Measurements from ENCODE around the gene RNF150.

Gene RNF150

GRCh38 chr4:141021397-141022110, 111.7 kb downstream of the RNF150 start:
- no peak for DNase-seq

- no peak for DNase-seq
These were observed 112.4 kb downstream of the RNF150 start for GRCh38 chr4:141020801-141021261.

DNA sequence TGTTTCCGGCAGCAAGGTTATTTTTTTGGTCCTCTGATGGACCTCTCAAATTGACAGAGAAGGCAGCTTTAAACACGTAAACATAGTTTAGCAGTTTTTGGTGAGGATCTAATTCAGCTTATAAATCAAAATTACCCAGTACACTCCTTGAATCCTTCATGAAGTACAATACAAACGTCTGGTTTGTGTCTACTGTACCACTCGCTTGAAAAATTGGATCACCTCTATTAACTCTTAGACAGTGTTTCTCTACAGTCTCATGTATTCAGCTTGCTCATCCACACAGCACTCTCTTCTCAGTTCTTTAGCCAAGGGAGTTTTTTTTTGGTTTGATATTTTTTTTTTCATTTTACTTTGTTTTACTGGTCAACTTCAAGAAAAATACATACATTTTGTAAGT, 113.5 kb downstream of the RNF150 start:
- DNase-seq: no peak

- DNase-seq: no peak
These were observed 117.0 kb downstream of the RNF150 start for GRCh38 chr4:141016117-141016798.

DNA sequence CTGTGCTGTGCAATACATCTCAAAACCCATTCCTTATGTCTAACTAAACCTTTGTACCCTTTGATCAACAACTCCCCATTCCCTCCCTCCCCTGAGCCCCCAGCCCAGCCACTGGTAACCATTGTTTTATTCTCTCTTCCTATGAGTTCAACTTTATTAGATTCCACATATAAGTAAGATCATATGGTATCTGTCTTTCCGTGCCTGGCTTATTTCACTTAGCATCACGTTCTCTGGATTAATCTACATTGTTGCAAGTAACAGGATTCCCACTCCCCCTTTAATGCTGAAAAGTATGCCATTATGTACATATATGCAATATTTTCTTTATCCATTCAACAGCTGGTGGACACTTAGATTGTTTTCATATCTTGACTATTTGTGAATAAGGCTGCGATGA, 119.4 kb downstream of the RNF150 start:
- DNase-seq: no peak

- no peak for DNase-seq
These were observed 121.4 kb downstream of the RNF150 start for GRCh38 chr4:141011901-141012315.

DNA sequence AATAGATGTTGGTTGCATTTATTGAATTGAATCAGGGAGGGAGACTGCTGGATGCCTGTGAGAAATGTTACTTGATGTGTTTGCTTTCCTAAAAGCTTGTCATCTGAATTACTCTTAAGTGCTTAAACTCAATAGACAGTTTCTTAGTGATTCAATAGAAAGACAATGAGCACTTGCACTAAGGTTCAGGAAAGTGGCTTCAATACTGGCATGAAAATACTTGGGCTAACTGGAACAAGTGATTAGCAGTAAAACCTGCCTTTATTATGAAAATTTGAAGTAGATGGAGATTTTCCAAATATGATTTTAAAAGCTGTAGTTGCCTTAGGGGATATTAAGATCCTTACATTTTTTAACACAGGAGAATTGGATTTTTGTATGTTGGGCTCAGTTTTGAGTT, 123.3 kb downstream of the RNF150 start:
- DNase-seq: no peak

- DNase-seq: no peak
These were observed 124.1 kb downstream of the RNF150 start for GRCh38 chr4:141009129-141009528.

- DNase-seq: no peak
These were observed 126.9 kb downstream of the RNF150 start for GRCh38 chr4:141006242-141006802.

GRCh38 chr4:141004823-141005222, 128.4 kb downstream of the RNF150 start:
- no peak for DNase-seq

GRCh38 chr4:141003193-141003592, 130.1 kb downstream of the RNF150 start:
- DNase-seq: no peak

- DNase-seq: no peak
These were observed 130.9 kb downstream of the RNF150 start for GRCh38 chr4:141002323-141002805.

DNA sequence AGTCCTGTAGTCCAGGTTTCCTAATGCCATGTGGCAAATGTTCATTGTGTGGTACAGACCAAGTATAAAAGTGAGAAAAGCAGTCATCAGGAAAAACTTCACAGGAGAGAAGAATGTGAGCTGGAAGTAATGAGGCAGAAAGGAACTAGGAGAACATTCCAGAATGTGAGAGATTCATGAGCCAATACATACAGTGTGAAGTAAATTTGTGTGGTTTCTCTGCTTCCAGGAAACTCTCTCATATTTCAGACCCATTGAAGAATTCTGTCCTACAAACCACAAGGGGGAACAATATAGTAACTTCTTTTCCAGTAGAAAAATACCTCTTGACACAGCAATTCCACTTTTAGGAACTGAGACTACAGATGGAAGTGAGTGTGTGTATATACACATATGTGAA, 136.5 kb downstream of the RNF150 start:
- DNase-seq: no peak

- DNase-seq: no peak
These were observed 138.2 kb downstream of the RNF150 start for GRCh38 chr4:140995058-140995457.

DNA sequence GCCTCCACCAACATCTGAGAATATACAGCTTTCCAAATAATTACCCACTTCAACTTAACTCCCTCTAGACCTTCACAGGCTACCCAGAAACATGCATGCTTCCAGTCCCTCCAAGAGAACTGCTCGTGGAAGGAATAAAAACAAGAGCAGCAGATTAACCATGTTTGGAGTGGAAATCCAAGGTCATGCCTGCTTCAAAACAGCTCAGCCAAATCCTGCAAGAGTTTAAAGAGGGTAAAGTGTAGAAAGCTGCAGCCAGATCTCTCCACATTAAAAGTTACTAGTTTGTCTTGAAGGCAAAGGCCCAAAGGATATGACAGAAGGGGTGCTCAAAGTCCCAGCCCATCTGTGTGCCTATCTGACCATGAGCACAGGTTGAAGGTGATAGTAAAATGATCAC, 139.3 kb downstream of the RNF150 start:
- no peak for DNase-seq

DNA sequence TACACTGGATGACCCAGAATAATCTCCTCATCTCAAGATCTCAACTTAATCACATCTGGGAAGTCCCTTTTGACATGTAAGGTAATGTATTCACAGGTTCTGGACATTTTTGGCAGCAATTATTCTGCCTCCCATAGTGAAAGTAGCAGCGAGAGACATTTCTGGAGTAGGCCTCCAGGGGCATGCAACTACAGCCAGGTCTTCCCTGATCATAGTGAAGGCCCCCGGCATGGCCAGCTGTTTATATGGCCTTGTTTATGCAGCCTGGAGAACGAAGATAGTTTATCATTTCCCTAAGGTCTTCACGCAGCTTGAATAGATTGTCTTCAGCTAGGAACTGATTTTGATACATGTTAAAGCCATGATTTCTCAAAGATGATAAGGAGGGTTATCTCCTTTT, 139.9 kb downstream of the RNF150 start:
- no peak for DNase-seq

DNA sequence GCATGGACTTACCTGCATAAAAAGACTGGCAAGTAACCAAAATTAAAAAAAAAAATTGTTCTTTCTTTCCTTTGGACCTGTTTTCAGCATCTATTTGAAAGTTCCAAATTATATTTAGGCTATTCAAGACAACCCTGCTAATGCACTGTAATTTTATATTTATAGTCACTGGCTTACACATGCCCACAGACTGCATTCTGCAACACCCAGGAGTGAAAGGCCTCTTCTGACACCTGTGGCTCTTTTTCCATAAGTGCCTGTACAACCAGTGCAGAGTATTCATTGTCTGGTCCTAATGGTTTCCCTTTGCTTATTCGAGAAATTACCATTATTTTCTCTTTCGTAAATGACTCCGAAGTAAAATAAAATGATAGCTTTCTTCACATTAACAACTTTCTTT, 143.3 kb downstream of the RNF150 start:
- DNase-seq: no peak

GRCh38 chr4:140986045-140986444, 147.2 kb downstream of the RNF150 start:
- no peak for DNase-seq

DNA sequence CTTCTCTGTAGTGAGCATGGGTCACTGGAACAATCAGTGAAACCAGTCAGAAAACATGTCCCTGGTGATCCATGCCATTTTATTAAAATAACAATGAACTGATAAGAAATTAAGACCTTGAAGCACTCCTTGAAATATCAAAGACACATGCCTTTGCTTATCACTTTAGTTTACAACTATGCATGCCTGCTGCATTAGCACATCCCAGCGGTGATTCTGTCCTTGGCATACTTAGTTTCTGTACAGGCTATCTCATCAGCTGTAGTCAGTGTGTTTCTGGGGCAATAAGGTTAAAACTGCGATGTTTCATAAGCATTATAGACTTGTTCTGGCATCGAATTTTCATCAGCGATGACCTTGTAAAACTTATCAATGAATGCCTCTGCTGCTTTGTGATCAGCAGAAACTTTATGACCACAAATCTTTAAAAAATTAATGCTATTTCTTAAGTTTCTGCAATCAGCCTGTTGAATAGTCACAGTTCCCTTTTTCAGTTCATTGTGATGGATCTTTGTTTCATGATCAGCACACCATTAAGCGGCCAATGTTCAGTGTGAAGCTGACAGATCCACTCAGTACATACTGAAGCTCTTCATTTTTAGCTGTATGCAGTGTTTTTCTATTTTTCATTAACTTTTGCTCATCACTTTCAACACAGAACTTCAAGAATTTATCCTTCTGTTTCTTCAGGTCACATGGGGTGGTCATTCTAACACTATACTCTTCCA, 150.5 kb downstream of the RNF150 start:
- no peak for DNase-seq

- no peak for DNase-seq
These were observed 152.7 kb downstream of the RNF150 start for GRCh38 chr4:140980426-140981200.

DNA sequence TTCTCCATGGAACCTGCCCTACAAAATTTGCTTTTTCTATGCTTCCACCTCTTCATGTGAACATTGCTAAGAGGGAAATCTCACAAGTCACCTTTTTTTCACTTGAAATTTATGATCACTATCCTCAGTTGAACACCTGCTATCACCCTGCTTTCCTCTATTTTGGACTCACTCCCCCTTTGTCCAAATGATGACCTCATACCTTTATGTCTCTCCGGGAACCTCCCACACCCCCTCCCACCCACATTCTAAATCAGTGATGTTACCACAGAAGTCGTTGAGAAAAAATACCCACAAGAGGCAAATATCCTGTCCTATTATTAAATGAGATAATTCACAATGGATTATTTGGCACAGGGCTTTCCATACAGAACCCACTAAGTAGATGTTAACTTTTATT, 156.5 kb downstream of the RNF150 start:
- no peak for DNase-seq

DNA sequence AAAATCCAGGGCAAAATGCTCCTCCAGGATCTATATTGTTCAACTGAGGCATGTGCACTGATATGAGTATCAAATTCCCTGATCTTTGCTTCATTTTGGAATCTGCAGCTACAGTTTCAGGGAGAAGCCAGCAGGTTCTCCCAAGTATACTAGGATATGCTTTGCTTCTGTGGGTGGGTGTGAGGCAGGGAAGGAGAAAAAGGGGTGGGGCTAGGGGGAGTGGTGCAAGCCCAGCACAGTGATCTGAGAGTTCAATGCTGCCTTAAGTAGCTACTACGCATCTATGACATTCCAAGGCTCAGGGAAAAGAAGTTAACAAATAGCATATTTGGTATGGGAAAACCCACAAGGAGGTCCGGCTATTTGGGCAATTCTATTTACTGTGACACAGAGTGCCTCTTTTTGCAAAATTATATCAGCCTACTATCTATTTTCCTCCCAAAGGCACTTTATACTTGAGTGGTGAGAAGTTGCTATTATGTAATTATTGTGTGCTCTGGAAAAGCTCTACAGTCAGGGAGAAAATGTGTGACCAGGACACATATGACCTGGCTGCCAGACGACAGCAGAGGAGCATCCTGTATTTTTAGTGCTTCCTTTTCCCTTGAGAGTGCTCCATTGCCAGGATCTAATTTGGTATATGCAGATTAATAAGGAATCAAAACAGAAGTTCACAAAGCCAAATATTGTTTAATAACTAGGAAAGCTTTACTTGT, 162.0 kb downstream of the RNF150 start:
- DNase-seq: no peak

Measured in NCI-H146 (cell line).